OCI-LY3 (cell line): ENCODE data around the gene CHRNA7.

Source experiments
- H2AFZ ChIP-seq: fragments of 200-600, 300-600 bp; shearing (Covaris generic); 2 replicates; pipeline ENCODE4 v1.6.0; 2014; ENCODE audit warnings: antibody characterized with exemption, low read depth, low read length
- H3K27ac ChIP-seq: fragments of 200-600, 300-600 bp; sonication (generic); 2 replicates; pipeline ENCODE4 v1.5.1; 2014; ENCODE audit warnings: mild to moderate bottlenecking, low read length, moderate library complexity, mixed read lengths
- H3K27me3 ChIP-seq: fragments of 200-600, 300-600 bp; sonication (generic); 2 replicates; pipeline ENCODE4 v1.6.1; 2014; ENCODE audit warnings: low read depth, low read length, mixed read lengths
- H3K36me3 ChIP-seq: fragments of 200-600, 300-600 bp; sonication (generic); replicated peaks from 2 replicates; pipeline ENCODE3; 2014; ENCODE audit warnings: low read depth, low read length, mixed read lengths
- H3K4me1 ChIP-seq: fragments of 300-600, 200-600 bp; sonication (generic); 2 replicates; pipeline ENCODE4 v1.6.1; 2014; ENCODE audit warnings: low read length, mixed read lengths
- H3K4me2 ChIP-seq: fragments of 200-600, 300-600 bp; sonication (generic); 2 replicates; pipeline ENCODE4 v1.6.1; 2014; ENCODE audit warnings: low read length, mixed read lengths
- H3K4me3 ChIP-seq: fragments of 300-600, 200-600 bp; sonication (generic); 2 replicates; pipeline ENCODE4 v1.5.1; 2014; ENCODE audit warnings: antibody characterized with exemption, mild to moderate bottlenecking, low read length, moderate library complexity
- H3K79me2 ChIP-seq: fragments of 300-600, 200-600 bp; shearing (Covaris generic); 2 replicates; pipeline ENCODE4 v1.6.1; 2014; ENCODE audit warnings: mild to moderate bottlenecking, low read length, mixed read lengths
- H3K9ac ChIP-seq: fragments of 300-600, 200-600 bp; shearing (Covaris generic); 2 replicates; pipeline ENCODE4 v1.6.0; 2014; ENCODE audit warnings: mild to moderate bottlenecking, low read length, moderate library complexity
- H3K9me3 ChIP-seq: fragments of 200-600, 300-600 bp; shearing (Covaris generic); 2 replicates; pipeline ENCODE4 v1.6.1; 2014; ENCODE audit warnings: low read length, mixed read lengths; ENCODE audit not compliant: insufficient read depth
- H4K20me1 ChIP-seq: fragments of 200-600, 300-600 bp; sonication (generic); 2 replicates; pipeline ENCODE4 v1.6.1; 2016; ENCODE audit warnings: low read length, mixed read lengths; ENCODE audit not compliant: insufficient read depth
- CTCF ChIP-seq: fragments of 200-600, 300-600 bp; sonication (generic); IDR thresholded peaks from 2 replicates; pipeline ENCODE4 v1.5.1; 2014; ENCODE audit warnings: antibody characterized with exemption, low read length, low read depth
- EZH2phosphoT487 ChIP-seq: fragments of 200-600 bp; shearing (Covaris generic); IDR thresholded peaks from 2 replicates; pipeline ENCODE4 v1.6.1; 2018; ENCODE audit warnings: antibody characterized with exemption, mixed run types, low read depth

CHRNA7 gene

GRCh38 chr15:32106401-32107381 lies 76.4 kb downstream of the CHRNA7 start:
- no peaks in the 10 kb centered on the region for H3K9me3 ChIP-seq
- H4K20me1 ChIP-seq, result no peaks in the 10 kb centered on the region
- TF ChIP-seq EZH2phosphoT487 (no peak), CTCF (no peak)
- H3K27ac ChIP-seq, result no peak overlapping the region
- H3K36me3 ChIP-seq, result no peaks in the 10 kb centered on the region
- peak overlapping the region; percentile 10; the same call in 1 of the 2 replicates for H3K4me2 ChIP-seq
- peaks cover 4% of the 10 kb centered on the region; the same call in 1 of the 2 replicates for H3K27me3 ChIP-seq
- peaks cover 15% of the 10 kb centered on the region for H3K4me1 ChIP-seq
- H2AFZ ChIP-seq, result no peak overlapping the region
- H3K9ac ChIP-seq, result no peak overlapping the region
- H3K4me3 ChIP-seq, result no peak overlapping the region
- no peaks in the 10 kb centered on the region for H3K79me2 ChIP-seq

GRCh38 chr15:32107477-32108080 lies 77.3 kb downstream of the CHRNA7 start:
- Histone ChIP-seq H3K9ac (no peak overlapping the region), H4K20me1 (no peaks in the 10 kb centered on the region), H3K27ac (no peak overlapping the region), H3K4me1 (peaks cover 15% of the 10 kb centered on the region), H3K4me2 (no peak overlapping the region), H3K9me3 (no peaks in the 10 kb centered on the region), H3K79me2 (no peaks in the 10 kb centered on the region), H3K36me3 (no peaks in the 10 kb centered on the region), H2AFZ (no peak overlapping the region), H3K27me3 (peaks cover 4% of the 10 kb centered on the region; the same call in 1 of the 2 replicates), H3K4me3 (no peak overlapping the region)
- TF ChIP-seq EZH2phosphoT487 (no peak), CTCF (no peak)

GRCh38 chr15:32108661-32109060 lies 78.3 kb downstream of the CHRNA7 start:
- TF ChIP-seq CTCF, result no peak
- TF ChIP-seq EZH2phosphoT487, result no peak

GRCh38 chr15:32112101-32112500 lies 81.8 kb downstream of the CHRNA7 start:
- no peaks in the 10 kb centered on the region for H3K79me2 ChIP-seq
- no peaks in the 10 kb centered on the region for H3K36me3 ChIP-seq
- no peak for TF ChIP-seq CTCF
- TF ChIP-seq EZH2phosphoT487, result no peak
- no peak overlapping the region for H3K9ac ChIP-seq
- H3K4me2 ChIP-seq, result no peak overlapping the region
- H4K20me1 ChIP-seq, result no peaks in the 10 kb centered on the region
- no peaks in the 10 kb centered on the region for H3K9me3 ChIP-seq
- H3K4me3 ChIP-seq, result no peak overlapping the region
- no peak overlapping the region for H2AFZ ChIP-seq
- no peaks in the 10 kb centered on the region for H3K27me3 ChIP-seq
- no peaks in the 10 kb centered on the region for H3K4me1 ChIP-seq
- H3K27ac ChIP-seq, result no peak overlapping the region

More at GRCh38 chr15:32108661-32109060, 78.3 kb downstream of the CHRNA7 start:
- no peaks in the 10 kb centered on the region for H3K9me3 ChIP-seq
- H4K20me1 ChIP-seq, result no peaks in the 10 kb centered on the region
- H3K4me3 ChIP-seq, result no peak overlapping the region
- H3K9ac ChIP-seq, result no peak overlapping the region
- H3K36me3 ChIP-seq, result no peaks in the 10 kb centered on the region
- H2AFZ ChIP-seq, result no peak overlapping the region
- H3K79me2 ChIP-seq, result no peaks in the 10 kb centered on the region
- no peak overlapping the region for H3K27ac ChIP-seq
- H3K4me2 ChIP-seq, result no peak overlapping the region
- peaks cover 4% of the 10 kb centered on the region; the same call in 1 of the 2 replicates for H3K27me3 ChIP-seq
- H3K4me1 ChIP-seq, result peaks cover 15% of the 10 kb centered on the region
